Lower lobe of right lung (tissue), 2 donors: ENCODE measurements around the gene N4BP2. TPM values are rescaled to one million over a fixed set of nuclear protein-coding genes. Genes with fewer than 3 reads are reported as not detected.

Experiments
- ATAC-seq, 2 donors: fragments of 200-7000 bp; cut with Tn5 transposase; one replicate each; pipeline ENCODE4 v1.9.1; 2020 to 2022; ENCODE audit warnings: mild to moderate bottlenecking in 2 of 2, moderate library complexity in 2 of 2
- DNase-seq: peaks from one replicate; pipeline ENCODE4 v3.0.0-alpha.2; 2020
- H3K27ac ChIP-seq: fragments of 200-600 bp; one replicate; pipeline ENCODE4 v1.8.0; 2022
- H3K27me3 ChIP-seq: fragments of 200-600 bp; one replicate; pipeline ENCODE4 v1.8.0; 2022; ENCODE audit warnings: low read depth
- H3K36me3 ChIP-seq: fragments of 200-600 bp; one replicate; pipeline ENCODE4 v1.8.0; 2022; ENCODE audit warnings: mild to moderate bottlenecking
- H3K4me1 ChIP-seq: fragments of 200-600 bp; one replicate; pipeline ENCODE4 v1.8.0; 2022
- H3K4me3 ChIP-seq: fragments of 200-600 bp; one replicate; pipeline ENCODE4 v1.8.0; 2022; ENCODE audit warnings: mild to moderate bottlenecking
- H3K9me3 ChIP-seq: fragments of 200-600 bp; one replicate; pipeline ENCODE4 v1.8.0; 2022
- intact Hi-C: fragments of 100-400 bp; cut with DNase I; formaldehyde crosslinking; loops from one replicate; pipeline ENCODE4 v1.11.0; 2022
- total RNA-seq: library from RNA; stranded (reverse); fragmentation: NEBNext Ultra II Directional; extraction: Animal tissue kit (Norgen Biotek cat#: 25700); gene quantifications from one replicate; pipeline ENCODE4 v1.2.1, GENCODE V29; 2021
- TF ChIP-seq, protein P1 (sequence below): fragments of 200-600 bp; IDR thresholded peaks from one replicate; pipeline ENCODE4 v1.8.0; 2022; ENCODE audit warnings: antibody characterized with exemption, mild to moderate bottlenecking
- donor health status: DM: no; HTN: yes; CAD: no; lungs with severe emphysema.

Gene N4BP2
- total RNA-seq, 1 donor from 2014 or later, result 10.0 TPM

DNA sequence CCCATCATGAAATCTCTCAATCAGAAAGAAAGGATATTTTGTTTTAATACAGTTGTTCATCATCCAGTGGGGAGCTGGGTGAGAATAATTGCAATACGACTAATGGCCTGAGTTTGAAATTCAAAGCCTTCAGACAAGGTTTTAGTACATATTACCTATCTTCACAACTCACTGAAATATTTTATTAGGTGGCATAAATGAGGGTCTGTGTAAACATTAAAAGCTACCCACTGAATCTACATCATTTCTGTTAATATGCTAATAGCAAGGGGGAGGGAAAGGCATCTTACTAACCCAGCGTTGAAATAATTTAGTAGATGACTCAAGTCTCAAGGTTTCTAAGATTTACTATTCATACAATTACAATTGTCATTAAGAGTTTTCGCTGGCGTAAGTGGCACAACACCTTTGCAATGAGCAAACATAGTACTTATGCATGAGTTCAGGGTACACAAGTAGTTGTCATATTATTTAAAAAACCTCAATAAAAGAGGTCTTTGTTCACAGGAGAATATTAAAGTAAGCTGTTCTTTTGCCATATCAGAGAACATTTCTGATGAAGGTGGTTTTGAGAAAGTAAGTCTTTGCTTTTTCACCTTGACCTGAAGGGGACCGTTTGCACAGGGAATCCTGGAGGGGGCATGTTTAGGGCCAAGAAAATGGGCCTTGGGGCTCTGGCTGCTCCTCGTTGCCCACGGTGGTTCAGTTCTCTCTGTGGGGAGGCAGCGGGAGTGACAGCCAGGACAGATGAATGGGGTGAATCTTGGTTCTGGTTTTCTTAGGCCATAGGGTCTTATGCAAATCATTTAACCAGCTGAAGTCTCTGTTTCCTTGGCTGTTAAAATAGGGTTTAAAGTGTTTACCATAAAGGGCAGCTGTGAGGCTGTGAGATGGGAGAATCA is 135.7 kb downstream of the N4BP2 start:
- Histone ChIP-seq H3K27ac (peak overlapping the region; percentile 14), H3K4me1 (no peaks in the 10 kb centered on the region), H3K27me3 (no peaks in the 10 kb centered on the region), H3K9me3 (no peaks in the 10 kb centered on the region), H3K4me3 (no peak overlapping the region), H3K36me3 (no peaks in the 10 kb centered on the region)
- TF ChIP-seq, protein P1, sequence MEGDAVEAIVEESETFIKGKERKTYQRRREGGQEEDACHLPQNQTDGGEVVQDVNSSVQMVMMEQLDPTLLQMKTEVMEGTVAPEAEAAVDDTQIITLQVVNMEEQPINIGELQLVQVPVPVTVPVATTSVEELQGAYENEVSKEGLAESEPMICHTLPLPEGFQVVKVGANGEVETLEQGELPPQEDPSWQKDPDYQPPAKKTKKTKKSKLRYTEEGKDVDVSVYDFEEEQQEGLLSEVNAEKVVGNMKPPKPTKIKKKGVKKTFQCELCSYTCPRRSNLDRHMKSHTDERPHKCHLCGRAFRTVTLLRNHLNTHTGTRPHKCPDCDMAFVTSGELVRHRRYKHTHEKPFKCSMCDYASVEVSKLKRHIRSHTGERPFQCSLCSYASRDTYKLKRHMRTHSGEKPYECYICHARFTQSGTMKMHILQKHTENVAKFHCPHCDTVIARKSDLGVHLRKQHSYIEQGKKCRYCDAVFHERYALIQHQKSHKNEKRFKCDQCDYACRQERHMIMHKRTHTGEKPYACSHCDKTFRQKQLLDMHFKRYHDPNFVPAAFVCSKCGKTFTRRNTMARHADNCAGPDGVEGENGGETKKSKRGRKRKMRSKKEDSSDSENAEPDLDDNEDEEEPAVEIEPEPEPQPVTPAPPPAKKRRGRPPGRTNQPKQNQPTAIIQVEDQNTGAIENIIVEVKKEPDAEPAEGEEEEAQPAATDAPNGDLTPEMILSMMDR, result no peak
- intact Hi-C loops, result no loop called here
- no peak for ATAC-seq
- DNase-seq, result no peak

DNA sequence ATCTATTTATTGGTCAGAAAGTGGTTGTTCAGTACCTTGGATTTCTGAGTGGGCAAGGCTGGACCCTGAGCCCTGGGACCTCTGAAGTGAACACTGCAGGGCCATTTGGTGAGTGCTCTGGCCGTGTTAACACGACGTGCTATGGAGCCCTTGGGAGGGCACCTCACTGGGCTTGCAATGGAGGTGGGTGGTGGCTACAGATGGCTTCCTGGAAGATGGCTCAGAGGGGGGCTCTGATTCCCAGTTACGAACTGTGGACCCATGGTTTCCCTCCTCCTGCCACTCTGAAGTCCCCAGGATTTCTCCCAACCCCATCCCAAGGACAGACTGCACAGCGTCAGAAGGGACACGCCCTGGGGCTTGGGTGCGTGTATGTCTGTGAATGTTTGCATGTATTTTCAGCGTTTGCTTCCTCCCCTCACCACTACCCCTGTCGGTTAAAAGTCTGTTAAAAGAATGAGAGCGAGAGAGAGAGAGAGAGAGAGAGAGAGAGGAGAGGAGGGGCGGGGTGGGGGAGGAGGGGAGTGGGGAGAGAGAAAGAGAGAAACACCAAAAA is 136.4 kb downstream of the N4BP2 start:
- Histone ChIP-seq H3K9me3 (no peaks in the 10 kb centered on the region), H3K36me3 (no peaks in the 10 kb centered on the region), H3K4me1 (no peaks in the 10 kb centered on the region), H3K4me3 (no peak overlapping the region), H3K27ac (peak overlapping the region; percentile 14), H3K27me3 (no peaks in the 10 kb centered on the region)
- TF ChIP-seq, protein P1, result no peak
- ATAC-seq (peak in 1 of 2 donors; percentile 23), DNase-seq (no peak)
- intact Hi-C loops, result no loop called here

DNA sequence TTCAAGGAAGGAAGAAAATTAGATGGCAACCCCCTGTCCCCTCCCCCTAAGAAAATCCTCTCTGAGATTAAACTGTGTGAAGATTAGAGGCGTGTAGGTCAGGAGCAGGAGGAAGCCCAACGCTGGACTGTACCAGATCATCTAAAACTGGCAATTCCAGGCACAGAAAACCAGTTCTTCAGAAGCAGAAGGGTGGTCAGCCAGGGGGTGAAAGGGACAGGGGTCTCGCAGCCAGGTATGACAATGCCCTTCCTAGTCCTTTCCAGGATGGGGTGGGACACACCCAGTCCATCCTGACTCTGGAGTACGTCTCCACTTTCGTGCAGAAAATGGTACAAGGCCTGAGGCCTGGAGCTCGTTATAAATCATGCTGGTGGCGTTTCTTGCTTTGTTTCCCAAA is 136.9 kb downstream of the N4BP2 start:
- H3K9me3 ChIP-seq, result no peaks in the 10 kb centered on the region
- no peaks in the 10 kb centered on the region for H3K27me3 ChIP-seq
- no peak for ATAC-seq
- no peak for DNase-seq
- H3K4me3 ChIP-seq, result no peak overlapping the region
- H3K36me3 ChIP-seq, result no peaks in the 10 kb centered on the region
- H3K27ac ChIP-seq, result no peak overlapping the region
- intact Hi-C loops, result no loop called here
- TF ChIP-seq, protein P1, result no peak
- H3K4me1 ChIP-seq, result no peaks in the 10 kb centered on the region

DNA sequence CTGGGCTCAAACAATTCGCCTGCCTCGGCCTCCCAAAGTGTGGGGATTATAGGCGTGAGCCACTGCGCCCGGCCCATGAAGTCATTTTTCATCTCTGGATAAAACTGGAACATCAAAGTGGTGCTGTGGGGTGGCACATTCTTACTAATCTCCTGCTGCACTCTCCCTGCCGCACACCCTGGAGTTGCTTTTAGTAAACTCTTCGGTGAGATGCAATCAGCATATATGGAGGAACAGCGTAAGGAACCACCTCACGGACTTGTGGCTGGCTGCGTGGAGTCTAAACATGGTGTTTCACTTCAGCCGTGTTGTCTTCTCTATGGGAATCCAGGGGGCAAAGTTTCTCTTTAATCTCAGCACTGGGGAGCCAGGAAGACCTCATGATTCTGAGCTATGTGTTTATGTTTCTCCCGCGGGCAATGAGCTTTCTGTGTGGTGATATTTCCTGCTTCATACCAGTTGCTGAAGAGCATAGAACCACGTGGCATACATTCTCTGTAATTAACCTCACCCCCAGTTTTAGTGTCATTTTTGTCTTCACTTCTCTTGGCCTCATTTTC is 138.0 kb downstream of the N4BP2 start:
- DNase-seq (no peak), ATAC-seq (no peak)
- Histone ChIP-seq H3K27me3 (no peaks in the 10 kb centered on the region), H3K27ac (no peak overlapping the region), H3K9me3 (no peaks in the 10 kb centered on the region), H3K36me3 (no peaks in the 10 kb centered on the region), H3K4me3 (peak overlapping the region; percentile 1), H3K4me1 (no peaks in the 10 kb centered on the region)
- intact Hi-C loops, result no loop called here
- TF ChIP-seq, protein P1, result no peak

DNA sequence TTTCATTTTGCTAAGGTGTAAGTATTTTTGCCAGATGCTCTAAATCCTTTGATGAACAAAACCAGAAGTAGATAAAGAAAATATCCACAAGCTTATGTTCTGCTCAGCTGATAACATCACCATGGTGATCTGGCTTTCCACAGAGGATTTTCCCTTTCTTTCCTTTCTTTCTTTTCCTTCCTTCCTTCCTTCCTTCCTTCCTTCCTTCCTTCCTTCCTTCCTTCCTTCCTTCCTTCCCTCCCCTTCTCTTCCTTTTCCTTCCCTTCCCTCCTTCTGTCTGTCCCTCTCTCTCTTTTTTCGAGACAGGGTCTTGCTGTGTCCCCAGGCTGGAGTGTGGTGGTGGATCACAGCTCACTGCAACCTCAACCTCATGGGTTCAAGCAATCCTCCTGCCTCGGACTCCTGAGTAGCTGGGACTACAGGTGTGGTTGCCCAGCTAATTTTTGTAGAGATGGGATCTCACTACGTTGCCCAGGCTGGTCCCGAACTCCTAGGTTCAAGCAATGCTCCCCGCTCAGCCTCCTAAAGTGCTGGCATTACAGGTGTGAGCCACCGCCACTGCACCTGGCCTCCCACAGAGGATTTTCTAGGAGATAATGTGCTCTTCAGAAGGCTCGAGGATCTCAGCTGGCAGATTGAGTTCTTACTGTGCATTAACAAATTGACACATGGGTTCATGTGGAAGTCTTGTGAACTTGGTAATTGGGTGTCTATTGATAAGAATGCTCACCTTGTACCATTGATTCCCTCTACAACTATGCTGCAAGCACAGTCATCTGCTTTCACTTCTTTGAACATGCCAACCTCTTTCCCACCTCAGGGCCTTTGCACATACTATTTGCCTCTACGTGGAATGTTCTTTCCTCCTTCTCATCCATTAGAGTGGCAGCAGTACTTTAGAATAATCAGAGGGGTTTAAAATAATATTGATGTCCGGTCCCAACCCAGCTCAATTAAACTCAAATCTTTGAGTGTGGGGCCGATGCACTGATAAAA is 138.8 kb downstream of the N4BP2 start:
- Histone ChIP-seq H3K27ac (no peak overlapping the region), H3K36me3 (no peaks in the 10 kb centered on the region), H3K4me1 (no peaks in the 10 kb centered on the region), H3K9me3 (no peaks in the 10 kb centered on the region), H3K27me3 (no peaks in the 10 kb centered on the region), H3K4me3 (no peak overlapping the region)
- DNase-seq (no peak), ATAC-seq (no peak)
- intact Hi-C loops, result no loop called here
- TF ChIP-seq, protein P1, result no peak
